HG02759 (cell line): Measurements from ENCODE around the gene GCFC2.
A peak's percentile ranks its signal among the peaks of the same experiment; 100 is the strongest.
"Not testable (repeated sequence)": the region's sequence is repeated elsewhere in the genome, so short reads cannot be mapped to it uniquely, and the experiment has no call there.

Experiments used
- ATAC-seq: cut with Tn5 transposase; IDR thresholded peaks from one replicate; pipeline ENCODE4 v1.9.1; 2021; ENCODE audit warnings: mild to moderate bottlenecking, moderate library complexity; ENCODE audit not compliant: unreplicated experiment

The GCFC2 gene

DNA sequence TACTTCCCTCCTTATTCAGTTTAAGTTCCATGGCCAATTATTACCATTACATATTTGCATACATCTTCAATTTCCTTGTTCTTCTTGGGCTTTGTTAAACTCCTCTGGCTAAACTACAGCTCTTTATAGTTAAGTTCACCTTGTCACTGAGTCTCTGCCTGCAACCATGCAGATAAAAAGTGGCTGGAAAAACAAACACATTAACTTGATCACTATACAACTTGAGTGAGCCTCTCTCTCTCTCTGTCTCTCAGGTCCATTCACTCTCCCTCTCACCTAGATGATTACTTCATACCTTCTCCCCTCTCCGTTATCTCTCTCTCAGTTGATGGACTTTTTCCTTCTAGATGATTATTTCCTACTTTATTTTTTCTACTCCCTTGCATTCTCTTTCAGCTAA, 30.3 kb downstream of the GCFC2 start:
- no peak for ATAC-seq

DNA sequence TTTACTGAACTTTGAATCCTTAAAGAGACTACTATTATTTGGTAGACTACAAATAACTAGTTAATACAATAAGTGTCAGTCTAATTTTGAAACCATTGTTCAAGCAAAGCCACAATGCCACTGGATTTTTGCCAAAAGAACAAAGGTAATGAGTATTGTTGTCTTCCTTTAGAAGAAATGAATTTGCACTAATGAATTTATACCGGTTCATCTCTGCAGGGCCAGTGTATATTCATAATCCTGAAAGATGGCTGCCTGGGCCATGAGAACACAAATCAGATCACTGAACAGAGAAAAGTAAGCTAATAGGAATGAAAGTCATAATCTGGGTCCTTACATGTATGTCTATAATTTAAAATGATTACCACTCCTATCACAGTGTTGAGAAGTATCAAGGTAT, 31.2 kb downstream of the GCFC2 start:
- ATAC-seq: no peak

DNA sequence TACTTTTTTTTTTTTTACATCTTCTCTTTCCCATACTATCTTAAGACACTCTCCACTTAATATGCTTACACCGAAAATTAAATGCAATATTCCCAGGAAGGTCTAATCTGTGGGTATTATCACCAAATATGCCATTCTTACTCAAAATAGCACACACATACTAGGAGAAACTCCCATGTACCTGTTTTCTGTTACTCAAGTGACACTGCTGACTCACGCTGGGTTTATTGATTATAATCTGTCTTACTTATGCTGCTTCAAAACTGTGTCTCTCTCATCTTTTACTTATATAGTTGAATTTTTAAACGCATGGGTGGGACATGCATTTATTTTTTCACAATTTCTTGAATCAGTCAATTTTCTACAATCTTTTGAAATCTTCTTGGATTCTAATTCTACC, 34.3 kb downstream of the GCFC2 start:
- ATAC-seq: no peak

DNA sequence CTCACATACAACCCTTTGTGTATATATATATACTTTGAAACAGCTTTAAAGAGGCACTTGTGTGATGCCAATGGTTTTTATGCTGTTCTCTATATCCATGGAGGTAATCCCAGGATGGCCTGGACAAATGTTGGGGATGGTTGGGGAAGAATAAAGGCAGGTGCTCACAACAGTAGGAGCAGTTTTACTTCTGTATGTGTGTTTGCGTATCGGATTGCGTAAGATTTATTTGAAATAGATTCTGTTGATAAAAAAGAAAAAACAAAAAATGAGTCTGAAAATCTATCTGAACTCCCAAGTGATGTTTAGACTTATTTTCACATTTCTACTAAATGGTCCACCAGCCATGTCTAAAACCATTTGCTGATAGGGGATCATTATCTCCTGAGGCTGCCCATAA, 34.8 kb downstream of the GCFC2 start:
- ATAC-seq: no peak

DNA sequence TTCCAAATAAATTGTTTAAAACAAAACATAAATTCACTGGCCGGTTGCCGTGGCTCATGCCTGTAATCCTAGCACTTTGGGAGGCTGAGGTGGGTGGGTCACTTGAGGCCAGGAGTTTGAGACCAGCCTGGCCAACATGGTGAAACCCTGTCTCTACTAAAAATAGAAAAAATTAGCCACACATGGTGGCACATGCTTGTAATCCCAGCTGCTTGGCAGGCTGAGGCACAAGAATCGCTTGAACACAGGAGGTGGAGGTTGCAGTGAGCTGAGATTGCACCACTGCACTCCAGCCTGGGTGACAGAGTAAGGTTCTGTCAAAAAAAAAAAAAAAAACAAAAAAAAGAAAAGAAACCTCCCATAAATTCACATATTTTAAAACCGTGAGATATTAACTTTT, 35.3 kb downstream of the GCFC2 start:
- ATAC-seq: not testable (repeated sequence)

DNA sequence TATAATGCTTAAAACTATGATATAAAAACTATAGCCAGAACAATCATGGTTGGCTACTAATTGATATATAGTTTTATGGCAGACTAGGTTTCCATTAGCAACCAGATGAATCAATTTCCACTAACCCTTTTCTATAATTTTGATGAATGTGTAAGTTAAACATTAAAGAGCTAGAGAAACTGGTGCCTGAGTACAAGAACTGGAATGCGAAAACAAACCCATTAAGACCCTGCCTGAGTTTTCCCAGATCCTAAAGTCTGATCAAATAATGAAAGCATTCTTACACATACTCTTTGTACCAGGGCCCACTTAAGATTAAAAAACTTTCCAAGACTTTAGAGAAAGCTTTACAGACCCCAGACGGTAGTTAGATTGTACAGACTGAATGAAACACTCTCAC, 42.8 kb downstream of the GCFC2 start:
- ATAC-seq: no peak

DNA sequence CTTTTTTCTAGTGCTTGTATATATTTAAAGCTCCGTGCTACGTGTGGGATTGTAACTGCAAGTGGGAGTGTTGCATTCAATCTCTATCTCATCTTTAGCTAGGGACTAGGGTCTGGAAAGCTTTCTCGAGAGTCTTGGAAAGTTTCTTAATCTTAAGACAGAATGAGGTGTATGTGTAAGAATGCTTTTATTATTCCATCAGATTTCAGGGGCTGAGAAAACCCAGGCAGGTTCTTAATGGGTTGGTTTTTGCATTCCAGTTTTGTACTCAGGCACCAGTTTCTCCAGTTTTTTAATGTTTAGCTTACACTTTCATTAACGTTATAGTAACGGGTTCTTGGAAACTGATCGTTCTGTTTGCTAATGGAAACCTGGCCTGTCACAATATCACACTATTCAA, 43.8 kb downstream of the GCFC2 start:
- no peak for ATAC-seq

DNA sequence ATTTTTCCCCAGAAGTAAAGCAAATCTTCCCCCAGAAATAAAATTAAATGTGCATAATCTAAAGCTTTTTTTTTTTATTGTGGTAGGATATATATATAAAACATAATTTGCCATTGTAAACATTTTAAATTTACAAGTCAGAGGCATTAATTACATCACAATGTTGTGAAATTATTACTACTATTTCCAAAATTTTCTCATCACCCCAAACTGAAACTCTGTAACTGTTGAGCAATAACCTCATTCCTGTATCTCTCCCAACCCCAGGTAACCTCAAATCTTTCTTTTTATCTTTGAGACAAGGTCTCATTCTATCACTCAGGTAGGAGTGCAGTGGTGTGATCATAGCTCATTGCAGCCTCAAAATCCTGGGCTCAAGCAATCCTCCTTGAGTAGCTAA, 52.9 kb downstream of the GCFC2 start:
- no peak for ATAC-seq

DNA sequence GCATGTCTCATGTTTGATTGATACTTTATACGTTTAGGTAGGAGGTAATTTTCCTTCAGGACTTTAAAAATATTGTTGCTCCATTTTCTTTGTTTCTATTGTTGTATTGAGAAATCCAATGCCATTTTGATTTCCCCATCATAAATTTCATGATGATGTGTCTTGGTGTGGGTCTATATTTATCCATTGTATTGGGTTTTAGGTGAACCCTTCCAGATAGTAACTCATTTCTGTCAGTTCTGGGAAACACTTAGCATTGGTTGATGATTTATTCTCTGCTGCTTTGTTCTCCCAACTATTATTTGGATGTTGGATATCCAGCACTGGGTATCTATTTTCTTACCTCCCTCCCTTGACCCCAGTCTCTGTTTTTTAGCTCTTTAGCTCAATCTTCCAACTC, 54.2 kb downstream of the GCFC2 start:
- no peak for ATAC-seq

DNA sequence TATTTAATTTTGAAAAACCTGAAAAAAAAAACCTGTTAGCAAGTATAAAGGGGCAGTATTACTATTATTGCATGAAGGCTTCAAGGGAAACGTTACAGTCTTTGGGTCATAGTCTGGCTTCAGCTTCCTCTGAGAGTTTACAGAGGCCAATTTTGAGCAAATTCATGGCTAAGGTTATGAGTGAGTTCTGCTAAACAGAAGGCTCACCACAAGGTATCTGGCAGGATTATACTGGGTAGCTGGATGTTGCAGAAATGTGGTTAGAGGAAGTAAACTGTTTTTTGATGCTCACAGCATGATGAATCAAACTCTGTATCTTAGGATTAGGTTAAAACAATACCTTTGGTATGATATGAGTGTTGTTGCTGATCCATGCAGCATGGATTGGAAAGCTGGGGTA, 54.9 kb downstream of the GCFC2 start:
- no peak for ATAC-seq

DNA sequence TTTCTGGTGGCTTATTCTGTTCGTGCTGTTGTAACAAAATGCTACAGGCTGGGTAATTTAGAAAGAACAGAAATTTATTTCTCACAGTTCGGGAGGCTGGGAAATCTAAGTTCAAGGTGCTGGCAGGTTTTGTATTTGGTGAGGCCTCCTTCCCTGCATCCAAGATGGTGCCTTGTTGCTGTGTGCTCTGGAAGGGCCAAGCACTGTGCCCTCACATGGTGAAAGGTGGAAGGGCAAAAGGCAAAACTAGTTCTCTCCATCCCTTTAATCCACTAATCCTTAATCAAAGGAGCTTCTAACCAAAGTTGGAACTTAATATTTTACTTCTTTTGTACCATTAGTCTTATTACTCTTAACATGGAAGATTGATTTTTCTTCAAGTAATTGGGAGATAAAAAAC, 56.7 kb downstream of the GCFC2 start:
- no peak for ATAC-seq

DNA sequence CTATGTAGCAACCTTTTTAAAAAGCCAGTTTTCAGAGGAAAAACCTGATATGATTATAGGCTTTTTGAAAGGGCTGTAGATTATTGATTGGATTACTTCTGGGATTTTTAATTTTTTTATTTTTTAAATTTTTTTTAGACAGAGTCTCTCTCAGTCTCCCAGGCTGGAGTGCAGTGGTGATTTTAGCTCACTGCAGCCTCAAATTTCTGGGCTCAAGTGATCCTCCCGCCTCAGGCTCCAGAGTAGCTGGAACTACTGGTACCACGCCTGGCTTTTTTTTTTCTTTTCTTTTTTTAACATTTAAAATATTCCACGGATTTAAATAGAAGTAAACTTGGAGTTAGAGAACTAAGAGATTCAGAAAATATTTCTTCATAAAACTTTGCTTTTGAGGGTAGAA, 62.9 kb downstream of the GCFC2 start:
- ATAC-seq: no peak

DNA sequence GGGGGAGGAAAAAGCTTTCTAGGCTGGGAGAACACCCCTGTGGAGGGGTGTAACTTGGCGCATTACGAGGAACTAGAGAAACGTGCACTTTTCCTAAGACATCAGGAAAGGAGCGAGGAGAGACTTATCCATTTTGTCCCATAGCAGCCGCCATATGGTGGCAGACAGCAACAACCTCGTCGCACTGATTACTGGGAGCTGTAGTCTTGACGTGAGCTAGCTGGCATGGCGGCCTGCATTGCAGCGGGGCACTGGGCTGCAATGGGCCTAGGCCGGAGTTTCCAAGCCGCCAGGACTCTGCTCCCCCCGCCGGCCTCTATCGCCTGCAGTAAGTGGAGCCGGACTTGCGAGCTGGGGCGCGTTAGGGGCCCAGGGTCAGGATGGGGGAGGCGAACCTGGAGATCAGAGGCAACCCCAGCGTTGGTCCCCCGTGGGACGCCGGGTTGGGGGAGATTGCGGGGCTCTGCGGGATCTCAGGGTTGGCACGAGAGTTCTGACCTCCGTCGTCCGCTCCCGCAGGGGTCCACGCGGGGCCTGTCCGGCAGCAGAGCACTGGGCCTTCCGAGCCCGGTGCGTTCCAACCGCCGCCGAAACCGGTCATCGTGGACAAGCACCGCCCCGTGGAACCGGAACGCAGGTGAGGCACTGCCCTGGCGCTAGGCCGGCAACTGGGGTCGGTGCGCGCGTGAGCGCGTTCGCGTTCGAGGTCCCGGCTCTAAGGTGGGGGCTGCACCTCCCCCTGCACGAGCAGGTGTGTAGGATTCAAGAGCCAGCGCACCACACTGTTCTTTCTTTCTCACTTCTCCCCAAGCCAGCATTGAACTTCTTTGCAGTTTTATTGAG, 63.9 kb downstream of the GCFC2 start, which contains the start of gene MRPL19:
Gene MRPL19 (plus strand): TSS at position 201 of the 843 bp plus-strand sequence. CDS start 25 bp downstream, at position 226.
- peak; percentile 96 for ATAC-seq

DNA sequence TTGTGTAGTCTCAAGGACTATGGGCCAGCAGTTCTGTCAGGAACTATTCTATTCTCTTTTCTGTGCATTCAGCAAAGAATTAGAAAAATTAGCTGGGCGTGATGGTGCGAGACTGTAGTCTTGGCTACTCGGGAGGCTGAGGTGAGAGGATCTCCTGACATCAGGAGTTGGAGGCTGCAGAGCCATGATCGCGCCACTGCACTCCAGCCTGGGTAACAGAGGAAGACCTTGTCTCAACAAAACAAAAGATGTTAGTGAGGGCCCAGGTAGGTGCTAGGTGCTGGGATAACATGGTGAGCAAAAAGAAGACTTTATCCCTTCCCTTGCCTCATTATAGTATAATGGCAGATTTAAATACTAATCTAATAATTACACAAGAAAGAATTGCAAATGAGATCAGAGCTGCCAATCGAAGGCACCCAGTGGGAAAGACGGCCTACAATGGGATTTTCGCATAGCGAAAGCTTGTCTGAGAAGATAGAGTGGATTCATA, 64.6 kb downstream of the GCFC2 start:
- peak; percentile 10 for ATAC-seq

DNA sequence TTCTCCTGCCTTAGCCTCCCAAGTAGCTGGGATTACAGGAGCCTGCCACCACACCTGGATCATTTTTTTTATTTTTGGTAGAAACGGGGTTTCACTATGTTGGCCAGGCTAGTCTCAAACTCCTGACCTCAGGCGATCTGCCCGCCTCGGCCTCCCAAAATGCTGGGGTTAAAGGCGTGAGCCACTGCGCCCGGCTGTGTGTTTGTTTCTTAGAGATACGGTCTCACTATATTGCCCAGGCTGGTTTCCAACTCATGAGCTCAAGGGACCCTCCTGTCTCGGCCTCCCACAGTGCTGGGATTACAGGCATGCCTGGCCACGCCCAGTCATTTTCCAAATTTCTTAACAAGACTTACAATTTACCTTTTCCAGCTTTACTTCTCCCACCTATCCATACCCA, 65.1 kb downstream of the GCFC2 start:
- ATAC-seq: no peak

DNA sequence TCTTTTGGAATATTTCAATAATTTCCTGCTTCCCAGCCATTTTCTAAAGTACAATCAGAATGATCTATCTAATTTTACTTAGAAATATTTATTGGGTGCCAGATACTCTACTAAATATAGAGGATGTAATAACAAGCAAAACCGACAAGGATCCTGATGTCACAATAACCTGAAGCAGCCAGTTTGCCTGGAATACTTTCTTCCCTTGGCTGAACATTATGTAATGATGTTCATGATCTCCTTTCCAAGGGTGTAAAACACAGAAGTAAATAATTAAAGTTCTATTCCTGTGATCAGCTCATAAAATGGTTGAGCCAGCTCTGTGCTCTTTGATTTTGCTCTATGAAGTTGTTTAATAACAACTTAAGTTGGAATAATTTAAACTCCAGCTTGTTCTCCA, 66.7 kb downstream of the GCFC2 start:
- no peak for ATAC-seq

DNA sequence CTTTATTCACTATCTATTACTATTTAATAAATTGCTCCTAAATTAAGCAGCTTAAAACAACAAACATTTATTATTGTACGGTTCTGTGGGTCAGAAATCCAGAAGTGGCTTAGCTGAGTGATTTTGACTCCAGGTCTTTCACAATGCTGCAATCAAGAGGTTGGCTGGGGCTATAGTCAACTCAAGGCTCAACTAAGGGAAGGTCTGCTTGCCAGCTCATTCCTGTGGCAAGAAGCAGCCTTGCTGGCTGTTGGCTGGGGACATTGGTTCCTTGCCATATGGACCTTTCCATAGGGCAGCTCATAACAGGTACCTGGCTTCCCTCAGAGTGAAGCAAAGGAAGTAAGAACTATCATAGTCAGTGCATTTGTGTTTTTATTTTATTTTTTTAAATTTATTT, 69.1 kb downstream of the GCFC2 start:
- no peak for ATAC-seq

DNA sequence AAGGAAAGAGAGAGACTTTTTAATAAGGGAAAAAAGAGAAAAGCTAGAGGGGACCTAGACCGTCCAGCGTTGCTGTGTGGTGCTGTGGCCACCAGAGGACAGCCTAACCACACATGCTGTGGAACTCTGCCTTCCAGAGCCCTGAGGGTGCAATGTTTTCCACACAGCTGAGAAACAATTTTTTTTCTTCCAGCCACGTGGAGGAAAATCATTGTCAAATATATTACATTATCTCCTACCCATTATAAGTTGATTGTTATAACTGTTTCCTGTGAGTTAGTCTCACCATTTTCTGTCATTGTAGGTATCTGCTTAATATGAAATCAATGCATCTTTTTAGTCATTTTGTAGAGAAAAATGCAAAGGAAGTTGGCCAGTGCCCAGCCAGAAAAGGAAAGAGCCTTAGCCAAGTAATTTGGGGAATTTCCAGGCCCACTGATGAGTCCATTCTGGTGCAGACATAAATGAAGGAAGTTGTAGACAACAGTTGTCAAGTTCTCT, 70.0 kb downstream of the GCFC2 start:
- ATAC-seq: peak; percentile 99

DNA sequence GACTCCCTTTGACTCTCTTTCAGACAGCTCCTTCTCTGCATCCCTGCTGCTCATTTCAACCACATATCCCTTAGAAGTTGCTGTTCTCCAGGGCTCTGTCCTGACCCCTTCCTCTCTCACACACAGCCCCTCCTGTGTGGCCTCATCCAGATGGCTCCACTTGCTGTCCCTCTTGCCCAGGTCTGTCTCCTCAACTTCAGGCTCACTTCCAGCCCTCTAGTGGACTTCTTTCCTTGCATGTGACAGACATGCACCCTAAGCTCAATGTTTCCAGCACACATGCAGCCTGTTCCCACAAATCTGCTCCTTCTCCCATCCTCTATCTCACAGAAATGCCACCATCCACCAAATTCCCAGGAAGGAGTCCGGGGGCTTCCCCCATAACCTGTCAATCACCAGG, 73.1 kb downstream of the GCFC2 start:
- ATAC-seq: no peak

DNA sequence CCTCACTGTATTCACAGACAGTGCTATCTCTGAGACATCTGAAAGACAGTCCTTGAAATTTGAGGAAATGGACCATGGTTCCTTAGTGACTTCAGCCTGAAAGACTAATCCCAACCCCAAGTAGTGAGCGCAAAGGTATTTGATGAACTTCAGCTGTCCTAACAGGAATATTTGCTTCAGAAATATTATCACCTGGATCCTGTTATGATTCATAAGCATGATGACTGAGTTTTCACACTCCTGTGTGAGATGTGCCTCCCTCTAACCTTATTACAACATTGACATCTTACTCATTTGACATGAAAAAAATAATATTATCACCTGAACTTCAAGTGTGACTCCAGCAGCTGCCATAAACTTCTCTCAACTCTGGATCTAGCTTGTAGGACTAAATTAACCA, 75.8 kb downstream of the GCFC2 start:
- ATAC-seq: no peak

DNA sequence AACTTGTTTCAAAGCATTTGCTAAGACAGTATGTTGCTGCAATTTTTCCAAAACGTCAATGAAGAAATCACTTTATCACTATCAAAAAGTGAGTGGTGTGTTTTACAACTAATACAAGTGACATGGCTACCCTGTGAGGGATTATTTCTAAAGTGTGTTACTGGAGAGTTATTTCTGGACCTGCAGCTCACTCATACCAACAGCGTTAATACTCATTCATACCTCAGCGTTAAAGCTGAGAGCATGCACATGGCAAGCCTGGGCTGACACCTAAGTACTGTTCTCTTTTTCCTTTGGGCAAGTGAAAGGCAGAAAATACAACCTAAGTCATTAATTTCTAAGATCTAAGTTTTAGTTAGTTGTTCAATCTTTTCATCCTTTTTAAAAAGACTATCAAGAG, 77.1 kb downstream of the GCFC2 start:
- no peak for ATAC-seq

DNA sequence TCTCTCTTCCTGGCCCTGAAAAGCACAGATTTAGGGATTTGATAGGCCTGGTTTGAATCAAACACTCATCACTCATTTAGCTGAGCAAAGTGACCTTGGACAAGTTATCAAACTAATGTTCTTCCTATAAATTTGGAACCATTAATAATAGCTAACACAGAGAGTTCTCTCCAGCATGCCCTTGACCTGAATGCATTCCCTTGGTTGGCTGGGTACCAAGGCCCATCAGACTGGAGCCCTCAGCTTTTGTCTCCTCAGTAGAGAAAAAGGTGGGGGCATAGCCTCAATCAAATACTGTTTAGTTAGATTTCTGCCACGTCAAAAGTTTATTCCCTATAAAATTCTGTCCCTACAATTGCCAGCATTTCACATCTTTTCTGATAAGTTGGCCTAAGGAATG, 77.9 kb downstream of the GCFC2 start:
- no peak for ATAC-seq
